H1 (cell line): ENCODE measurements around the gene CKS1B. TPM values are rescaled to one million over a fixed set of nuclear protein-coding genes. Genes with fewer than 3 reads are reported as not detected.

Experiments
- CTCF ChIA-PET: fragments of 300-600 bp; sonication (Branson Sonifier 250); formaldehyde crosslinking; loops from one replicate; lab custom pipeline; 2021; ENCODE audit not compliant: partially characterized antibody; lab: Charles Lee
- POLR2A ChIA-PET: fragments of 300-600 bp; sonication (Branson Sonifier 250); formaldehyde crosslinking; loops from one replicate; lab custom pipeline; 2021; ENCODE audit warnings: inconsistent platforms; ENCODE audit not compliant: partially characterized antibody; lab: Charles Lee
- DNase-seq, 2 experiments: peaks; one replicate each; pipeline versions ENCODE4 v3.0.0 to v3.0.0-alpha.2; 2010 to 2022; ENCODE audit warnings: low spot score in 2 of 2, low read depth in 1 of 2, mixed read lengths in 1 of 2
- FAIRE-seq: peaks from 2 replicates; lab custom pipeline; 2011; peaks lifted over from hg19 to GRCh38; lab: Jason Lieb, UNC
- H2AFZ ChIP-seq: 2 replicates; pipeline ENCODE4 v1.8.1; 2012; ENCODE audit warnings: low read length, inconsistent platforms
- H2AK5ac ChIP-seq: 2 replicates; pipeline ENCODE4 v1.6.1; 2013; ENCODE audit warnings: low read depth, low read length
- H2BK120ac ChIP-seq: replicated peaks from 2 replicates; pipeline ENCODE3; 2013; ENCODE audit warnings: low read depth, low read length, inconsistent platforms
- H2BK12ac ChIP-seq: 2 replicates; pipeline ENCODE4 v1.6.1; 2013; ENCODE audit warnings: low read depth, low read length
- H2BK15ac ChIP-seq: 2 replicates; pipeline ENCODE4 v1.6.1; 2013; ENCODE audit warnings: low read length
- H2BK20ac ChIP-seq: 2 replicates; pipeline ENCODE4 v1.6.1; 2013; ENCODE audit warnings: low read length
- H2BK5ac ChIP-seq: 2 replicates; pipeline ENCODE4 v1.6.1; 2013; ENCODE audit warnings: low read depth, low read length
- H3K14ac ChIP-seq: 2 replicates; pipeline ENCODE4 v1.6.1; 2013; ENCODE audit warnings: inconsistent platforms; ENCODE audit not compliant: insufficient read length
- H3K18ac ChIP-seq: 2 replicates; pipeline ENCODE4 v1.6.1; 2013; ENCODE audit warnings: low read length; ENCODE audit errors: extremely low read depth
- H3K23ac ChIP-seq: 2 replicates; pipeline ENCODE4 v1.6.1; 2013; ENCODE audit warnings: inconsistent platforms; ENCODE audit not compliant: insufficient read length
- H3K23me2 ChIP-seq: 2 replicates; pipeline ENCODE4 v1.6.1; 2013; ENCODE audit warnings: low read depth, low read length
- H3K27ac ChIP-seq: 2 replicates; pipeline ENCODE4 v1.6.1; 2011; ENCODE audit warnings: low read depth, low read length, inconsistent platforms
- H3K27me3 ChIP-seq, 4 experiments: replicated peaks in 1 of 4; 1 replicate in 1 of 4; 2 replicates in 3 of 4; pipeline versions ENCODE4 v1.6.1 to v1.8.1; 2011 to 2013; ENCODE audit warnings: low read length in 3 of 4, mild to moderate bottlenecking in 3 of 4, inconsistent platforms in 2 of 4, mixed read lengths in 2 of 4, moderate library complexity in 1 of 4; ENCODE audit not compliant: control insufficient read depth in 3 of 4, insufficient read depth in 3 of 4; ENCODE audit errors: extremely low read depth in 1 of 4
- H3K36me3 ChIP-seq, 4 experiments: 2 replicates each; pipeline versions ENCODE4 v1.6.1 to v1.8.1; 2011 to 2013; ENCODE audit warnings: mild to moderate bottlenecking in 4 of 4, low read length in 3 of 4, moderate library complexity in 2 of 4, control low read depth in 1 of 4, inconsistent platforms in 1 of 4; ENCODE audit not compliant: insufficient read depth in 4 of 4, control insufficient read depth in 2 of 4
- H3K4ac ChIP-seq: replicated peaks from 2 replicates; pipeline ENCODE3; 2013; ENCODE audit warnings: low read length, low read depth, mixed read lengths, inconsistent platforms; ENCODE audit not compliant: insufficient read length
- H3K4me1 ChIP-seq, 4 experiments: replicated peaks in 1 of 4; 1 replicate in 1 of 4; 2 replicates in 3 of 4; pipeline versions ENCODE4 v1.6.1 to v1.8.1; 2011 to 2013; ENCODE audit warnings: low read length in 3 of 4, inconsistent platforms in 2 of 4, mixed read lengths in 1 of 4; ENCODE audit not compliant: insufficient read depth in 4 of 4, control insufficient read depth in 3 of 4
- H3K4me2 ChIP-seq, 2 experiments: 2 replicates each; pipeline versions ENCODE4 v1.6.1 to v1.8.1; 2011 to 2013; ENCODE audit warnings: low read depth in 2 of 2, low read length in 2 of 2, control low read depth in 1 of 2, inconsistent platforms in 1 of 2, mild to moderate bottlenecking in 1 of 2; ENCODE audit not compliant: insufficient read depth in 1 of 2
- H3K4me3 ChIP-seq, 4 experiments: fragments of 200-600, 300-600 bp in 1 of 4; sonication (generic), shearing (Covaris generic), sonication (Bioruptor Twin) in 1 of 4; 2 replicates each; pipeline versions ENCODE4 v1.5.1 to v1.8.1; 2011 to 2016; ENCODE audit warnings: low read length in 4 of 4, low read depth in 3 of 4, control low read depth in 2 of 4, inconsistent platforms in 2 of 4, mild to moderate bottlenecking in 2 of 4, mixed read lengths in 1 of 4, moderate library complexity in 1 of 4; ENCODE audit not compliant: insufficient read depth in 2 of 4; ENCODE audit errors: extremely low read depth in 1 of 4
- H3K56ac ChIP-seq: replicated peaks from 2 replicates; pipeline ENCODE3; 2013; ENCODE audit warnings: low read depth, mild to moderate bottlenecking, mixed read lengths, low read length, inconsistent platforms; ENCODE audit not compliant: insufficient read length
- H3K79me1 ChIP-seq: 2 replicates; pipeline ENCODE4 v1.6.1; 2013; ENCODE audit warnings: low read depth, low read length, control low read depth
- H3K79me2 ChIP-seq, 2 experiments: 2 replicates each; pipeline versions ENCODE4 v1.6.1 to v1.8.1; 2012 to 2013; ENCODE audit warnings: low read length in 2 of 2, mild to moderate bottlenecking in 2 of 2, inconsistent platforms in 1 of 2; ENCODE audit not compliant: insufficient read depth in 2 of 2, control insufficient read depth in 1 of 2
- H3K9ac ChIP-seq, 4 experiments: replicated peaks in 1 of 4; 1 replicate in 1 of 4; 2 replicates in 3 of 4; pipeline versions ENCODE4 v1.6.1 to v1.8.1; 2011 to 2013; ENCODE audit warnings: low read depth in 3 of 4, low read length in 3 of 4, control low read depth in 2 of 4, mild to moderate bottlenecking in 2 of 4, moderate library complexity in 2 of 4, inconsistent platforms in 1 of 4; ENCODE audit errors: extremely low read depth in 1 of 4
- H3K9me3 ChIP-seq, 2 experiments: 2 replicates each; pipeline versions ENCODE4 v1.6.1 to v1.8.1; 2012 to 2013; ENCODE audit warnings: mild to moderate bottlenecking in 2 of 2, moderate library complexity in 2 of 2, control low read depth in 1 of 2, inconsistent platforms in 1 of 2, low read depth in 1 of 2, low read length in 1 of 2, mixed read lengths in 1 of 2; ENCODE audit not compliant: insufficient read depth in 2 of 2
- H4K20me1 ChIP-seq, 2 experiments: replicated peaks in 1 of 2; 2 replicates each; pipeline versions ENCODE3 to v1.8.1; 2011 to 2013; ENCODE audit warnings: inconsistent platforms in 2 of 2, low read length in 2 of 2, mild to moderate bottlenecking in 1 of 2; ENCODE audit not compliant: insufficient read depth in 2 of 2, control insufficient read depth in 1 of 2
- H4K5ac ChIP-seq: 2 replicates; pipeline ENCODE4 v1.6.1; 2013; ENCODE audit warnings: low read length, low read depth, mixed read lengths, inconsistent platforms; ENCODE audit not compliant: insufficient read length
- H4K8ac ChIP-seq: 2 replicates; pipeline ENCODE4 v1.8.0; 2013; ENCODE audit warnings: mild to moderate bottlenecking, moderate library complexity, low read length, inconsistent platforms; ENCODE audit not compliant: insufficient read depth; ENCODE audit errors: extremely low read depth
- H4K91ac ChIP-seq: replicated peaks from 2 replicates; pipeline ENCODE3; 2013; ENCODE audit warnings: low read length, mixed read lengths, inconsistent platforms; ENCODE audit not compliant: insufficient read length
- ASH2L ChIP-seq: fragments of 200-600, 300-600 bp; sonication (generic); IDR thresholded peaks from one replicate; pipeline ENCODE4 v1.7.1; 2017; ENCODE audit warnings: low read length
- CEBPB ChIP-seq: IDR thresholded peaks from 2 replicates; pipeline ENCODE4 v1.6.1; 2012; ENCODE audit warnings: low read depth, low read length
- HDAC2 ChIP-seq, 2 experiments: fragments of 300-600 bp in 1 of 2; sonication (generic) in 1 of 2; IDR thresholded peaks; 2 replicates each; pipeline ENCODE4 v1.6.1; 2011 to 2012; ENCODE audit warnings: low read depth in 2 of 2, low read length in 2 of 2, mild to moderate bottlenecking in 2 of 2, moderate library complexity in 2 of 2, borderline replicate concordance in 1 of 2, inconsistent platforms in 1 of 2
- KDM1A ChIP-seq: fragments of 200-600, 300-600 bp; sonication (generic); IDR thresholded peaks from 2 replicates; pipeline ENCODE4 v1.7.1; 2016; ENCODE audit warnings: mild to moderate bottlenecking, low read length, borderline replicate concordance
- PHF8 ChIP-seq: fragments of 200-600 bp; sonication (generic); conservative IDR thresholded peaks from 2 replicates; pipeline ENCODE4 v1.7.1; 2012; ENCODE audit warnings: low read depth, mild to moderate bottlenecking, inconsistent platforms, low read length, moderate library complexity
- POLR2A ChIP-seq, 2 experiments: IDR thresholded peaks; 1 replicate in 1 of 2; 2 replicates in 1 of 2; pipeline ENCODE4 v1.6.1; 2011; ENCODE audit warnings: low read depth in 2 of 2, low read length in 2 of 2, mild to moderate bottlenecking in 2 of 2; ENCODE audit errors: control extremely low read depth in 1 of 2
- RFX5 ChIP-seq: IDR thresholded peaks from 2 replicates; pipeline ENCODE4 v1.6.1; 2011; ENCODE audit warnings: low read depth, low read length, improper control_type of control experiment, borderline replicate concordance
- SAP30 ChIP-seq: fragments of 300-600 bp; sonication (generic); IDR thresholded peaks from 2 replicates; pipeline ENCODE4 v1.7.1; 2012; ENCODE audit warnings: low read length, moderate library complexity, mild to moderate bottlenecking, inconsistent platforms; ENCODE audit not compliant: insufficient read depth, insufficient replicate concordance
- SIN3A ChIP-seq, 2 experiments: IDR thresholded peaks in 1 of 2; conservative IDR thresholded peaks in 1 of 2; 2 replicates each; pipeline ENCODE4 v1.6.1; 2011 to 2012; ENCODE audit warnings: low read length in 2 of 2, improper control_type of control experiment in 1 of 2, low read depth in 1 of 2, mild to moderate bottlenecking in 1 of 2
- SP2 ChIP-seq: IDR thresholded peaks from 2 replicates; pipeline ENCODE4 v1.6.1; 2012; ENCODE audit warnings: mild to moderate bottlenecking, low read length, inconsistent platforms
- SUZ12 ChIP-seq: fragments of 200-600 bp; sonication (generic); IDR thresholded peaks from 2 replicates; pipeline ENCODE4 v1.6.1; 2012; ENCODE audit warnings: mild to moderate bottlenecking, inconsistent platforms, low read length, moderate library complexity, mixed read lengths
- TAF1 ChIP-seq: IDR thresholded peaks from 2 replicates; pipeline ENCODE4 v1.6.1; 2011; ENCODE audit warnings: mild to moderate bottlenecking, low read depth, low read length
- WGBS, 2 experiments: shearing (Covaris generic) in 1 of 2; methylation state at CpG; one replicate each; pipeline versions ENCODE4 v1.1.6 to v1.1.7; 2013 to 2015; ENCODE audit warnings: low lambda C conversion rate in 2 of 2, mixed read lengths in 2 of 2, inconsistent platforms in 1 of 2, low coverage in 1 of 2, missing lambda C conversion rate in 1 of 2; ENCODE audit not compliant: insufficient replicate concordance in 2 of 2, insufficient coverage in 1 of 2, insufficient read length in 1 of 2; ENCODE audit errors: extremely low coverage in 1 of 2, missing lambda C conversion rate in 1 of 2; 5-methylcytosine and 5-hydroxymethylcytosine counted together
- polyA plus RNA-seq, 7 experiments: library from polyadenylated mRNA; depleted of rRNA in 3 of 7; stranded (reverse) in 5 of 7; unstranded in 2 of 7; fragments of >200 nt in 5 of 7; fragments of 200-250 nt in 2 of 7; gene quantifications; 1 replicate in 5 of 7; 2 replicates in 1 of 7; 4 replicates in 1 of 7; pipeline versions ENCODE4 v1.2.1 to v1.2.3, GENCODE V29; 2011 to 2013; ENCODE audit warnings: missing spikeins in 2 of 7, mixed read lengths in 2 of 7
- total RNA-seq: library from RNA; stranded (reverse); fragmentation: NEBNext Ultra II Directional; extraction: Animal tissue kit (Norgen Biotek cat#: 25700); gene quantifications from 2 replicates; pipeline ENCODE4 v1.2.1, GENCODE V29; 2021

CKS1B gene
- total and polyA plus RNA-seq, 2 of the 8 experiments (the other 6 are each of a cell fraction or from before 2014, with no cell fraction given): 294 to 1,025 TPM

DNA sequence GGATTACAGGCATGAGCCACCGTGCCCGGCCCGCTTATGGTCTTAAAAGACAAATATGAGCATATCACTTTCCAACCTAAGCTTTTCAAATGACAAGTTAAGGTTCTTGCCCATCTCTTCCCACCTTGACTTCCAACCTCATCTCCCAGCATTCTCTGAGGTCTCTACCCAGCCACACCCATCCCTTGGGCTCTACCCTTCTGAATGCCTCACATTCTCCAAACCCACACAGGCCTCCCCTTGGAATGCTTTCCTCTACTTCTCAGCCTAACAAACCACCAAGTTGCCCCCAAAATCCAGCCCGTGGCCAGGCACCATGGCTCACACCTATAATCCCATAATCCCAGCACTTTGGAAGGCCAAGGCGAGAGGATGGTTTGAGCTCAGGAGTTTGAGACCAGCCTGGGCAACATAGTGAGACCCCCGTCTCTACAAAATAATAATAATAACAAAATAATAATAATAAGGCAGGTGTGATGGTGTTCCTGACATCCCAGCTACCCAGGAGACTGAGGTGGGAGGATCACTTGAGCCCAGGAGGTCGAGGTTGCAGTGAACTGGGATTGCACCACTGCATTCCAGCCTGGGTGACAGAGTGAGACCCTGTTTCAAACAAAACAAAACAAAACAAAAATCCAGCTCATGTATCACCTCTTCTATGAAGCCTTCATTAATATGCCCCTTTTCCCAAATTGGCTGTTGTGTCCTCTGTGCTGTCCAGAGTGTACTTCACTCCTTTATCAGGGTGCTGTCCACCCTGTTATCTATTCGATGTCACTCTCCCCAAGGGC, 47.9 kb downstream of the CKS1B start:
- WGBS, 2 experiments: 95% methylated on average over 8 of the region's 8 CpGs; no CpG with 5 or more reads in 1 of the 2 experiments
- Histone ChIP-seq H3K56ac (no peak overlapping the region), H2BK20ac (no peak overlapping the region), H2BK15ac (no peak overlapping the region), H4K8ac (no peak overlapping the region), H3K9me3 (no peaks in the 10 kb centered on the region), H3K27ac (no peak overlapping the region), H3K9ac (no peak overlapping the region), H3K36me3 (no peaks in the 10 kb centered on the region), H4K5ac (no peak overlapping the region), H3K79me2 (no peaks in the 10 kb centered on the region), H2BK120ac (no peak overlapping the region), H3K4me1 (peaks cover 0 to 8% (median 3%) of the 10 kb centered on the region in 4 experiments; a peak in 4 of 7 replicates), H3K18ac (no peak overlapping the region), H3K4me3 (no peak overlapping the region), H4K20me1 (no peaks in the 10 kb centered on the region), H3K4ac (no peak overlapping the region), H2AK5ac (no peak overlapping the region), H3K4me2 (no peak overlapping the region), H3K79me1 (no peaks in the 10 kb centered on the region), H3K27me3 (peaks cover 0 to 3% (median under 1%) of the 10 kb centered on the region in 4 experiments; a peak in 1 of 7 replicates), H3K14ac (no peak overlapping the region), H2BK12ac (no peak overlapping the region), H2AFZ (no peak overlapping the region), H3K23ac (no peak overlapping the region), H3K23me2 (no peaks in the 10 kb centered on the region), H4K91ac (no peak overlapping the region), H2BK5ac (no peak overlapping the region)
- DNase-seq (no peak), FAIRE-seq (no peak)
- ChIA-PET CTCF (interaction anchor here (1.1 to 18.6 kb wide), 8 partner anchors 9 to 145 kb away, joined by 3 to 354 read pairs (median 8); partner anchors contain the start of genes ADAM15, EFNA4, LENEP and ZBTB7B), POLR2A (interaction anchor here (0.8 to 14.8 kb wide), 7 partner anchors 8 to 61 kb away, joined by 3 to 120 read pairs (median 4); partner anchors contain the start of genes CKS1B, DCST1, DCST2 and SHC1)
- TF ChIP-seq SIN3A (conservative IDR thresholded peaks at IDR 0.05 in 1 of 2, IDR thresholded peaks at IDR 0.05 in 1 of 2; ENCODE audit: low read depth in 1 of 2, low read length in 2 of 2) (no peak), TAF1 (no peak), SP2 (no peak), KDM1A (no peak), CEBPB (no peak), RFX5 (no peak), SAP30 (no peak), SUZ12 (no peak), ASH2L (no peak), POLR2A (IDR thresholded peaks at IDR 0.05; ENCODE audit: control extremely low read depth in 1 of 2, low read depth in 2 of 2, low read length in 2 of 2) (no peak), HDAC2 (IDR thresholded peaks at IDR 0.05; ENCODE audit: borderline replicate concordance in 1 of 2, low read depth in 2 of 2, low read length in 2 of 2) (no peak), PHF8 (no peak)
